Right cardiac atrium (tissue), 5 donors: ENCODE data around the gene PRKAR1A. TPM values are rescaled to one million over a fixed set of nuclear protein-coding genes. Genes with fewer than 3 reads are reported as not detected.

ENCODE experiments used
- ATAC-seq, 2 donors: fragments of 200-7000 bp; cut with Tn5 transposase; one replicate each; pipeline versions ENCODE4 v1.8.0 to v1.9.1; 2020; ENCODE audit warnings: moderate library complexity in 2 of 2, mild to moderate bottlenecking in 1 of 2
- DNase-seq, 3 donors: peaks; one replicate each; pipeline ENCODE4 v3.0.0-alpha.2; 2020
- H3K27ac ChIP-seq: one replicate; pipeline ENCODE4 v1.5.1; 2013; ENCODE audit warnings: mild to moderate bottlenecking, low read length, control low read depth, moderate library complexity
- H3K27me3 ChIP-seq: one replicate; pipeline ENCODE4 v1.6.1; 2013; ENCODE audit not compliant: control insufficient read depth, insufficient read depth
- H3K4me1 ChIP-seq: one replicate; pipeline ENCODE4 v1.6.1; 2013; ENCODE audit warnings: low read length; ENCODE audit not compliant: control insufficient read depth, insufficient read depth
- H3K4me3 ChIP-seq: one replicate; pipeline ENCODE4 v1.5.1; 2013; ENCODE audit warnings: low read length, control low read depth
- H3K9me3 ChIP-seq: one replicate; pipeline ENCODE4 v1.6.1; 2013; ENCODE audit warnings: low read length; ENCODE audit not compliant: control insufficient read depth
- WGBS: extraction: QIAGEN DNeasy Blood & Tissue Kit; methylation state at CpG from one replicate; pipeline ENCODE4 v1.1.7; 2013; 5-methylcytosine and 5-hydroxymethylcytosine counted together
- intact Hi-C, 4 donors: fragments of 100-400 bp; cut with DNase I; formaldehyde crosslinking; loops; one replicate each; pipeline versions ENCODE4 v1.11.0 to v1.14.0; 2022 to 2023
- long read RNA-seq, 4 donors: library from polyadenylated mRNA; unstranded; transcript quantifications; one replicate each; pipeline ENCODE4 v2.0.0, GENCODE V29; 2020 to 2021
- polyA plus RNA-seq: library from polyadenylated mRNA; stranded (reverse); fragments of 200-250 nt; gene quantifications from one replicate; pipeline ENCODE4 v1.2.3, GENCODE V29; 2013
- total RNA-seq, 4 donors: library from RNA; stranded (reverse); fragmentation: NEBNext Ultra II Directional; extraction: Animal tissue kit (Norgen Biotek cat#: 25700); gene quantifications; one replicate each; pipeline ENCODE4 v1.2.1, GENCODE V29; 2021
- donor health status: healthy with polysubstance abuse.
- donor health status: DM: no; HTN: yes; CAD: no.
- donor health status: DM: no; HTN: no; CAD: no.
- donor health status: DM: no; HTN: yes; CAD: no; lungs with severe emphysema.
- donor health status: DM: yes; HTN: yes; CAD: no.

PRKAR1A gene
- total RNA-seq (100 to 1,000 TPM; 545 to 768 (median 595) TPM), polyA plus RNA-seq (187 TPM)
- long read RNA-seq, donor 1, full-length matches to known transcripts: 1,512 of 1,684 reads
- long read RNA-seq, donor 1, partial matches to known transcripts: 64 of 1,684 reads
- long read RNA-seq, donor 1, other reads (novel, unspliced or antisense): 108 of 1,684 reads
- long read RNA-seq, donor 2, full-length matches to known transcripts: 411 of 484 reads
- long read RNA-seq, donor 2, partial matches to known transcripts: 31 of 484 reads
- long read RNA-seq, donor 2, other reads (novel, unspliced or antisense): 42 of 484 reads
- long read RNA-seq, donor 3, full-length matches to known transcripts: 3,627 of 4,143 reads
- long read RNA-seq, donor 3, partial matches to known transcripts: 352 of 4,143 reads
- long read RNA-seq, donor 3, other reads (novel, unspliced or antisense): 164 of 4,143 reads
- long read RNA-seq, donor 4, full-length matches to known transcripts: 403 of 492 reads
- long read RNA-seq, donor 4, partial matches to known transcripts: 62 of 492 reads
- long read RNA-seq, donor 4, other reads (novel, unspliced or antisense): 27 of 492 reads

- DNase-seq (peak; percentile 95 to 98 (median 97)), ATAC-seq (peak; percentile 94 to 96)
- under 1% methylated on average over 81 of the region's 81 CpGs for whole genome bisulfite sequencing
- intact Hi-C loops: loop anchor here in 1 of 4 donors (10.0 kb wide), 1 partner anchor 48 kb away; no protein-coding TSS in a partner anchor
- Histone ChIP-seq H3K27me3 (no peaks in the 10 kb centered on the region), H3K9me3 (no peaks in the 10 kb centered on the region), H3K27ac (peak within 1 kb of the TSS; percentile 98), H3K4me3 (peak within 1 kb of the TSS; percentile 68), H3K4me1 (no peaks in the 10 kb centered on the region)
Observed at GRCh38 chr17:68512247-68512959, at the start of gene PRKAR1A. Gene PRKAR1A (plus strand): TSS chr17:68512430. CDS start chr17:68515400, 2,970 bp downstream.

- no peak overlapping the region for H3K4me3 ChIP-seq
- H3K9me3 ChIP-seq: no peaks in the 10 kb centered on the region
- DNase-seq: no peak
- intact Hi-C loops: loop anchor here in 3 of 4 donors (5.0 to 10.0 kb wide), 6 partner anchors 51 to 291 kb away; partner anchors contain the start of gene PRKAR1A (in 1 of the 3)
- peak overlapping the region; percentile 51 for H3K27ac ChIP-seq
- H3K27me3 ChIP-seq: no peaks in the 10 kb centered on the region
- 49% methylated on average over 6 of the region's 6 CpGs for WGBS
- H3K4me1 ChIP-seq: no peaks in the 10 kb centered on the region
- ATAC-seq: no peak
Observed at GRCh38 chr17:68463211-68464019, 48.8 kb upstream of the PRKAR1A start.

GRCh38 chr17:68468334-68468733, 43.9 kb upstream of the PRKAR1A start:
- 21% methylated on average over 5 of the region's 5 CpGs for WGBS
- H3K27ac ChIP-seq: peak overlapping the region; percentile 97
- H3K27me3 ChIP-seq: no peaks in the 10 kb centered on the region
- intact Hi-C loops: loop anchor here in 3 of 4 donors (10.0 kb wide), 4 partner anchors 46 to 294 kb away; partner anchors contain the start of gene PRKAR1A (in 1 of the 3)
- DNase-seq: no peak
- H3K9me3 ChIP-seq: no peaks in the 10 kb centered on the region
- peak; percentile 58 to 62 for ATAC-seq
- no peak overlapping the region for H3K4me3 ChIP-seq
- H3K4me1 ChIP-seq: no peaks in the 10 kb centered on the region

- ATAC-seq: no peak
- Histone ChIP-seq H3K27me3 (no peaks in the 10 kb centered on the region), H3K4me3 (no peak overlapping the region), H3K27ac (peak overlapping the region; percentile 97), H3K9me3 (no peaks in the 10 kb centered on the region), H3K4me1 (no peaks in the 10 kb centered on the region)
- WGBS: 52% methylated on average over 1 of the region's 1 CpG
- no peak for DNase-seq
- intact Hi-C loops: loop anchor here in 3 of 4 donors (10.0 kb wide), 4 partner anchors 46 to 294 kb away; partner anchors contain the start of gene PRKAR1A (in 1 of the 3)
Observed at GRCh38 chr17:68468788-68469187, 43.4 kb upstream of the PRKAR1A start.

GRCh38 chr17:68470961-68471360, 41.3 kb upstream of the PRKAR1A start:
- H3K4me1 ChIP-seq: no peaks in the 10 kb centered on the region
- no peak overlapping the region for H3K4me3 ChIP-seq
- no peak for DNase-seq
- H3K27ac ChIP-seq: no peak overlapping the region
- no peak for ATAC-seq
- WGBS: 94% methylated on average over 1 of the region's 1 CpG
- H3K9me3 ChIP-seq: no peaks in the 10 kb centered on the region
- intact Hi-C loops: no loop called here
- no peaks in the 10 kb centered on the region for H3K27me3 ChIP-seq

GRCh38 chr17:68480885-68481284, 31.3 kb upstream of the PRKAR1A start:
- ATAC-seq (no peak), DNase-seq (no peak)
- no peaks in the 10 kb centered on the region for H3K9me3 ChIP-seq
- WGBS: 90% methylated on average over 4 of the region's 4 CpGs
- intact Hi-C loops: no loop called here
- H3K4me3 ChIP-seq: no peak overlapping the region
- no peaks in the 10 kb centered on the region for H3K27me3 ChIP-seq
- no peak overlapping the region for H3K27ac ChIP-seq
- H3K4me1 ChIP-seq: no peaks in the 10 kb centered on the region

GRCh38 chr17:68482576-68483041, 29.6 kb upstream of the PRKAR1A start:
- DNase-seq: no peak
- Histone ChIP-seq H3K9me3 (no peaks in the 10 kb centered on the region), H3K4me1 (no peaks in the 10 kb centered on the region), H3K27me3 (no peaks in the 10 kb centered on the region), H3K4me3 (no peak overlapping the region), H3K27ac (no peak overlapping the region)
- intact Hi-C loops: no loop called here
- no peak for ATAC-seq
- 64% methylated on average over 4 of the region's 4 CpGs for WGBS

GRCh38 chr17:68484458-68484857, 27.8 kb upstream of the PRKAR1A start:
- no peak overlapping the region for H3K4me3 ChIP-seq
- 61% methylated on average over 2 of the region's 2 CpGs for WGBS
- no peak for ATAC-seq
- no peak overlapping the region for H3K27ac ChIP-seq
- no peaks in the 10 kb centered on the region for H3K4me1 ChIP-seq
- H3K27me3 ChIP-seq: no peaks in the 10 kb centered on the region
- DNase-seq: no peak
- no peaks in the 10 kb centered on the region for H3K9me3 ChIP-seq
- intact Hi-C loops: no loop called here

- Histone ChIP-seq H3K27ac (no peak overlapping the region), H3K4me1 (peaks cover 7% of the 10 kb centered on the region), H3K9me3 (no peaks in the 10 kb centered on the region), H3K27me3 (no peaks in the 10 kb centered on the region), H3K4me3 (no peak overlapping the region)
- DNase-seq: peak in 1 of 3 donors; percentile 49
- intact Hi-C loops: no loop called here
- WGBS: 72% methylated on average over 4 of the region's 4 CpGs
- ATAC-seq: peak in 1 of 2 donors; percentile 48
Observed at GRCh38 chr17:68489919-68490318, 22.3 kb upstream of the PRKAR1A start.
